Activated B cell treated with CpG ODN at 0.5 μM for 24 hours (primary cell): Measurements from ENCODE around the gene SHC2. TPM values are rescaled to one million over a fixed set of nuclear protein-coding genes. Genes with fewer than 3 reads are reported as not detected.
"Not testable (repeated sequence)": the region's sequence is repeated elsewhere in the genome, so short reads cannot be mapped to it uniquely, and the experiment has no call there.

Experiments used
- ATAC-seq: fragments of 200-7000 bp; cut with Tn5 transposase; one replicate; pipeline ENCODE4 v1.10.0; 2021; ENCODE audit warnings: low read depth, mild to moderate bottlenecking, moderate library complexity
- CTCF ChIA-PET: fragments of 350-600 bp; sonication (Branson Sonifier 250); formaldehyde crosslinking; loops from one replicate; lab custom pipeline; 2021; ENCODE audit warnings: antibody characterized with exemption; lab: Charles Lee
- POLR2A ChIA-PET: fragments of 350-600 bp; sonication (Branson Sonifier 250); formaldehyde crosslinking; loops from one replicate; lab custom pipeline; 2021; ENCODE audit warnings: antibody characterized with exemption; lab: Charles Lee
- DNase-seq: peaks from one replicate; pipeline ENCODE4 v3.0.0; 2022
- H3K27ac Mint-ChIP-seq: one replicate; pipeline ENCODE4 v1.8.0; 2020; ENCODE audit warnings: mixed read lengths
- H3K27me3 Mint-ChIP-seq: one replicate; pipeline ENCODE4 v1.8.0; 2021; ENCODE audit warnings: mixed read lengths
- H3K36me3 Mint-ChIP-seq: one replicate; pipeline ENCODE4 v1.8.0; 2021; ENCODE audit warnings: low read depth, mixed read lengths
- H3K4me1 Mint-ChIP-seq: one replicate; pipeline ENCODE4 v1.8.0; 2021; ENCODE audit warnings: mixed read lengths
- H3K4me3 Mint-ChIP-seq: one replicate; pipeline ENCODE4 v1.8.0; 2020; ENCODE audit warnings: mild to moderate bottlenecking, mixed read lengths
- H3K9me3 Mint-ChIP-seq: one replicate; pipeline ENCODE4 v1.8.0; 2020; ENCODE audit warnings: mixed read lengths
- intact Hi-C: fragments of 100-400 bp; cut with micrococcal nuclease; formaldehyde crosslinking; loops from one replicate; pipeline ENCODE4 v1.15.1; 2024
- total RNA-seq: library from RNA; stranded (reverse); gene quantifications from 2 replicates; pipeline ENCODE4 v1.2.3, GENCODE V29; 2022
- TF ChIP-seq, protein P1 (sequence below): fragments of 200-600 bp; IDR thresholded peaks from one replicate; pipeline ENCODE4 v1.8.0; 2022; ENCODE audit warnings: antibody characterized with exemption, mild to moderate bottlenecking

The SHC2 gene
- total RNA-seq, 1 donor from 2014 or later: not detected

DNA sequence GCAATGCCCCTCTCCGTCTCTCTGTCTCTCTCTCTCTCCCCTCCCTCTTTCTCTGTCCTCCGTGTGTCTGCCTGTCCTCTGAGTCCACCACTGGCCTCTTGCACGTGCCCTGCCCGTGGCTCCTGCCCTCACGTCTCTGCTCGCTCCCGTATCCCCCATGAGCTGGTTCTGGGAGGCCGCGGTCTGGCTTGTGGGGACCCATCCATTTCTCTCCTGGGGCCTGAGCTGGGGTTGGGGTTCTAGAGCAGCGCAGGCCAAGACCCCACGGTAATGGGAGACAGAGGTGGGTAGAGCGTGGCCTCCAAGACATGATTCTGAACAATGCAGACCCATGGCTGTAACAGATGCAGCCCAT, 70.9 kb downstream of the SHC2 start:
- TF ChIP-seq, protein P1, sequence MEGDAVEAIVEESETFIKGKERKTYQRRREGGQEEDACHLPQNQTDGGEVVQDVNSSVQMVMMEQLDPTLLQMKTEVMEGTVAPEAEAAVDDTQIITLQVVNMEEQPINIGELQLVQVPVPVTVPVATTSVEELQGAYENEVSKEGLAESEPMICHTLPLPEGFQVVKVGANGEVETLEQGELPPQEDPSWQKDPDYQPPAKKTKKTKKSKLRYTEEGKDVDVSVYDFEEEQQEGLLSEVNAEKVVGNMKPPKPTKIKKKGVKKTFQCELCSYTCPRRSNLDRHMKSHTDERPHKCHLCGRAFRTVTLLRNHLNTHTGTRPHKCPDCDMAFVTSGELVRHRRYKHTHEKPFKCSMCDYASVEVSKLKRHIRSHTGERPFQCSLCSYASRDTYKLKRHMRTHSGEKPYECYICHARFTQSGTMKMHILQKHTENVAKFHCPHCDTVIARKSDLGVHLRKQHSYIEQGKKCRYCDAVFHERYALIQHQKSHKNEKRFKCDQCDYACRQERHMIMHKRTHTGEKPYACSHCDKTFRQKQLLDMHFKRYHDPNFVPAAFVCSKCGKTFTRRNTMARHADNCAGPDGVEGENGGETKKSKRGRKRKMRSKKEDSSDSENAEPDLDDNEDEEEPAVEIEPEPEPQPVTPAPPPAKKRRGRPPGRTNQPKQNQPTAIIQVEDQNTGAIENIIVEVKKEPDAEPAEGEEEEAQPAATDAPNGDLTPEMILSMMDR: no peak
- intact Hi-C loops: no loop called here
- ChIA-PET CTCF (no interaction called here), POLR2A (no interaction called here)
- Mint-ChIP-seq H3K4me1 (no peaks in the 10 kb centered on the region), H3K9me3 (peaks cover 2% of the 10 kb centered on the region), H3K36me3 (no peaks in the 10 kb centered on the region), H3K27ac (no peak overlapping the region), H3K4me3 (no peak overlapping the region), H3K27me3 (peaks cover 24% of the 10 kb centered on the region)
- no peak for ATAC-seq
- no peak for DNase-seq

DNA sequence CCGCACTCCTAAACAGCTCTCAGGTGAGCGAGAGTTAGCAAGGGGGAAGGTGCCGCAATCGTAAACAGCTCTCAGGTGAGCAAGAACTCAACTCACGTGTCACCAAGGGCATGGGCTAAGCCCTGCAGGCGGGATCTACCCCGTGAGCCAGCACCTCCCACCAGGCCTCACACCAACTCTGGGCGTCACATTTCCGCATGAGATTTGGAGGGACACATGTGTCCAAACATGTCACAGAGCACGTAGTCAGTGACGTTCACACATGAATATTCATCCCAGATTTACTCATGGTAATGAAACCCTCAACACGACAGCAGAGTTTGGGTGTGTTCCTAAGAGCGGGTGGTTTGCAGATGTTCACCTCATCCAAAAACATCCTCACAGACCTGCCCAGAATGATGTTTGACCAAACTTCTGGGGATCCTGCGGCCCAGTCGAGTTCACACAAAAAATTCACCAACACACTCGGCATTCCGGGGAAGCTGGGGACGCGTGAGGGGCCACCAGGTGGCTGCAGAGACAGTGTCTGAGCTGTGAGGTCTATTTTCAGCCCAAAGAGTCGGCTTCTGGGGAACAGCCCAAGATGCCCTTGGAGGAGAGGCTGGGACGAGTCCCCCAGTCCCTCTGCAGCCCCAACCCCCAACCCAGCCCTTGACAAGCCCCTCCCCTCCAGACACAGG, 71.4 kb downstream of the SHC2 start:
- POLR2A ChIA-PET: no interaction called here
- H3K36me3 Mint-ChIP-seq: no peaks in the 10 kb centered on the region
- TF ChIP-seq, protein P1: no peak
- DNase-seq: no peak
- H3K4me1 Mint-ChIP-seq: no peaks in the 10 kb centered on the region
- H3K9me3 Mint-ChIP-seq: peaks cover 2% of the 10 kb centered on the region
- no peak overlapping the region for H3K4me3 Mint-ChIP-seq
- CTCF ChIA-PET: no interaction called here
- peaks cover 26% of the 10 kb centered on the region for H3K27me3 Mint-ChIP-seq
- H3K27ac Mint-ChIP-seq: no peak overlapping the region
- ATAC-seq: no peak
- intact Hi-C loops: no loop called here

DNA sequence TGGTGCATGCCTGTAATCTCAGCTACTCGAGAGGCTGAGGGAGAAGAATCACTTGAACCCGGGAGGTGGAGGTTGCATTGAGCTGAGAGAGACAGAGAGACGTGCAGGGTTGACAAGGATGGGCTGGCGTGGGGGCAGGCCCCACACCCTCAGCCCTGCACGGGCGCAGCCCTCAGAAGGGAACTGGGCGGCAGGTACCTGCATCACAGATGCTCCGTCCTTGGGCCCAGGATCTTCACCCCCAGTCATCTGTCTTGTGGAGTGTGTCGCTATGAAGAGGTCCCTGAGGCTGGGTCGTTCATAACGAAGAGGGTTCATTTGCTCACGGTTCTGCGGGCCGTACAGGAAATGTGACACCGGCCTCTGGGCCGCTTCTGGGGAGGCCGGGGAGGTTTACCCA, 72.1 kb downstream of the SHC2 start:
- intact Hi-C loops: no loop called here
- Mint-ChIP-seq H3K36me3 (no peaks in the 10 kb centered on the region), H3K4me3 (no peak overlapping the region), H3K27ac (no peak overlapping the region), H3K4me1 (no peaks in the 10 kb centered on the region), H3K9me3 (peaks cover 2% of the 10 kb centered on the region), H3K27me3 (peaks cover 31% of the 10 kb centered on the region)
- DNase-seq (no peak), ATAC-seq (no peak)
- ChIA-PET POLR2A (no interaction called here), CTCF (no interaction called here)
- TF ChIP-seq, protein P1: no peak

DNA sequence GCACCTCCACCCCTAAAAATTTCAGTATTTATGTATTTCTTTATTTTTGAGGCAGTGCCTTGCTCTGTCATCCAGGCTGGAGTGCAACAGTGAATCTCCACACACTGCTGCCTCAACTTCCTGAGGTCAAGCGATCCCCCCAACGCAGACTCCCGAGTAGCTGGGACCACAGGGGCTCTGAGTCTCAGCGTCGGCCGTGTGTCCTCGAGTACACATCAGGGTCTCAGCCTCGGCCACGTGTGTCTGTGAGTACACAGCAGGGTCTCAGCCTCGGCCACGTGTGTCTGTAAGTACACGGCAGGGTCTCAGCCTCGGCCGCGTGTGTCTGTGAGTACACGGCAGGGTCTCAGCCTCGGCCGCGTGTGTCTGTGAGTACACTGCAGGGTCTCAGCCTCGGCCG, 73.1 kb downstream of the SHC2 start:
- no peak for DNase-seq
- Mint-ChIP-seq H3K4me1 (peaks cover 6% of the 10 kb centered on the region), H3K27ac (no peak overlapping the region), H3K9me3 (peaks cover 4% of the 10 kb centered on the region), H3K27me3 (peaks cover 31% of the 10 kb centered on the region), H3K4me3 (no peak overlapping the region), H3K36me3 (no peaks in the 10 kb centered on the region)
- POLR2A ChIA-PET: no interaction called here
- CTCF ChIA-PET: no interaction called here
- no peak for ATAC-seq
- intact Hi-C loops: no loop called here
- TF ChIP-seq, protein P1: no peak

DNA sequence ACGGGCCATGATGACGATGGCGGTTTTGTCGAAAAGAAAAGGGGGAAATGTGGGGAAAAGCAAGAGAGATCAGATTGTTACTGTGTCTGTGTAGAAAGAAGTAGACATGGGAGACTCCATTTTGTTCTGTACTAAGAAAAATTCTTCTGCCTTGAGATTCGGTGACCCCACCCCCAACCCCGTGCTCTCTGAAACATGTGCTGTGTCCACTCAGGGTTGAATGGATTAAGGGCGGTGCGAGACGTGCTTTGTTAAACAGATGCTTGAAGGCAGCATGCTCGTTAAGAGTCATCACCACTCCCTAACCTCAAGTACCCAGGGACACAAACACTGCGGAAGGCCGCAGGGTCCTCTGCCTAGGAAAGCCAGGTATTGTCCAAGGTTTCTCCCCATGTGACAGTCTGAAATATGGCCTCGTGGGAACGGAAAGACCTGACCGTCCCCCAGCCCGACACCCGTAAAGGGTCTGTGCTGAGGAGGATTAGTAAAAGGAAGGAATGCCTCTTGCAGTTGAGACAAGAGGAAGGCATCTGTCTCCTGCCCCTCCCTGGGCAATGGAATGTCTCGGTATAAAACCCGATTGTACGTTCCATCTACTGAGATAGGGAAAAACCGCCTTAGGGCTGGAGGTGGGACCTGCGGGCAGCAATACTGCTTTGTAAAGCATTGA, 74.1 kb downstream of the SHC2 start:
- H3K4me3 Mint-ChIP-seq, H3K4me1 Mint-ChIP-seq, H3K9me3 Mint-ChIP-seq, POLR2A ChIA-PET, intact Hi-C loops, H3K36me3 Mint-ChIP-seq, H3K27ac Mint-ChIP-seq, ATAC-seq, CTCF ChIA-PET, DNase-seq: not testable (repeated sequence)
- H3K27me3 Mint-ChIP-seq: peaks cover 31% of the 10 kb centered on the region

DNA sequence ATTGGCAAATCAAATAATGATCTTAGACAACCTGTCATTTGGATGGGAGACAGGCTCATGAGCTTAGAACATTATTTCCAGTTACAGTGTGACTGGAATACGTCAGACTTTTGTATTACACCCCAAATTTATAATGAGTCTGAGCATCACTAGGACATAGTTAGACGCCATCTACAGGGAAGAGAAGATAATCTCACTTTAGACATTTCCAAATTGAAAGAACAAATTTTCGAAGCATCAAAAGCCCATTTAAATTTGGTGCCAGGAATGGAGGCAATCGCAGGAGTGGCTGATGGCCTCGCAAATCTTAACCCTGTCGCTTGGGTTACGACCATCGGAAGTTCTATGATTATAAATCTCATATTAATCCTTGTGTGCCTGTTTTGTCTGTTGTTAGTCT, 74.6 kb downstream of the SHC2 start:
- H3K36me3 Mint-ChIP-seq, ATAC-seq, H3K27ac Mint-ChIP-seq, DNase-seq, POLR2A ChIA-PET, H3K4me3 Mint-ChIP-seq, CTCF ChIA-PET, H3K9me3 Mint-ChIP-seq, intact Hi-C loops, H3K4me1 Mint-ChIP-seq: not testable (repeated sequence)
- H3K27me3 Mint-ChIP-seq: peaks cover 31% of the 10 kb centered on the region
